ENCODE measurements around the gene LCN6.
"Not testable (repeated sequence)": the region's sequence is repeated elsewhere in the genome, so short reads cannot be mapped to it uniquely, and the experiment has no call there.

LCN6 gene

DNA sequence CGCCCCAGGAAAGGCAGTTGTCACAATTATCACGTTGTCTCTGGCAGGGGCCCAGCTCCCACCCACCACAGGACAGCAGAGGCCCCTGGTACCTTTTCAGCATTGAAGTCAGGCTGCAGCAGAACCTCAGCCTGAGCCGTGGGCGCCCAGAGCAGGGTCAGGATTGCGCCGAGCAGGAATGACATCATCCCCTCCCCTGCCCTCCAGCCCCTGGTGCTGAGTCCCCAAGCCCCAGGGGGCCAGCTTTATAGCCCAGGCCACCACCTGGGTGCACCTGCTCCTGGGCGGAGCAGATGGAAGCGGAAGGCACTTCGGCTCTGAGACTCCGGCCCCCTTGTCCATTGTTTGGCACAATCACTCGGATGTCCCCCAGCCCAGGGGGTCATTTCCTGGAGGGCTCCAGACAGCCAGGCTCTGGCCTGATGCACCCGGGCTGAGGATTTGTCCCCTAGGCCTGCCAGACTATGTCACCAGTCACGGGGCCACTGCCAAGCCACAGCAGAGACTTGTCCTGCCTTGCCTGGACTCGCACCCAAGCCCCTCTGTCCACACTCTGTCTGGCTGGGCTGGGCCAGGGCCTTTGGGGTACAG lies 16.1 kb upstream of the LCN6 start, which contains the start of gene LCN15:
LCN15 (minus strand) TSS at position 218 of the 591 bp plus-strand sequence; CDS start at position 188, 30 bp downstream.
- TF ChIP-seq, protein P1, sequence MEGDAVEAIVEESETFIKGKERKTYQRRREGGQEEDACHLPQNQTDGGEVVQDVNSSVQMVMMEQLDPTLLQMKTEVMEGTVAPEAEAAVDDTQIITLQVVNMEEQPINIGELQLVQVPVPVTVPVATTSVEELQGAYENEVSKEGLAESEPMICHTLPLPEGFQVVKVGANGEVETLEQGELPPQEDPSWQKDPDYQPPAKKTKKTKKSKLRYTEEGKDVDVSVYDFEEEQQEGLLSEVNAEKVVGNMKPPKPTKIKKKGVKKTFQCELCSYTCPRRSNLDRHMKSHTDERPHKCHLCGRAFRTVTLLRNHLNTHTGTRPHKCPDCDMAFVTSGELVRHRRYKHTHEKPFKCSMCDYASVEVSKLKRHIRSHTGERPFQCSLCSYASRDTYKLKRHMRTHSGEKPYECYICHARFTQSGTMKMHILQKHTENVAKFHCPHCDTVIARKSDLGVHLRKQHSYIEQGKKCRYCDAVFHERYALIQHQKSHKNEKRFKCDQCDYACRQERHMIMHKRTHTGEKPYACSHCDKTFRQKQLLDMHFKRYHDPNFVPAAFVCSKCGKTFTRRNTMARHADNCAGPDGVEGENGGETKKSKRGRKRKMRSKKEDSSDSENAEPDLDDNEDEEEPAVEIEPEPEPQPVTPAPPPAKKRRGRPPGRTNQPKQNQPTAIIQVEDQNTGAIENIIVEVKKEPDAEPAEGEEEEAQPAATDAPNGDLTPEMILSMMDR (IDR thresholded peaks at IDR 0.05; ENCODE audit: control extremely low read depth, extremely low read depth, low read depth, missing control alignments): no peak
- peak; percentile 8 for DNase-seq (ENCODE audit: extremely low spot score)
- POLR2A ChIA-PET: no interaction called here
- CTCF ChIA-PET: interaction anchor here (1.0 to 5.4 kb wide), 5 partner anchors 14 to 271 kb away, joined by 3 to 79 read pairs (median 4); no protein-coding TSS in a partner anchor

DNA sequence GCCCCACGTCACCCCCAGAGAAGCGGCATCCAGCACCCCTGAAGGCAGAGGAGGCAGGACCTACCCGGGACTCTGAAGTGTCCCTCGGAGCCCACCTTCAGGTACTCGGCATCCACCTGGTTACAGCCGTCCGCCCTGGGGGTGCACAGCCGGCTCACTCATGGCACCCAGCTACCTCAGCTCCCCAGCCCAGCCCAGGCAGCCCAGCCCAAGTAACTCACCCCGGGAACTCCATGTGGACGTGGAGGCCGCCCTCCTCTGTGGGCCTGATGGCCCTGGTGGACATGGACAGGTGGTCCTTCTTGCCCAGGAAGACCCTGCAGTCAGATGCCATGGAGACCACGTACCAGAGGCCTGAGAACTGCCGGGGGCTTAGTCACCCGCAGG lies 15.3 kb upstream of the LCN6 start:
- POLR2A ChIA-PET: interaction anchor here (1.0 kb wide), 1 partner anchor 35 kb away, joined by 3 read pairs; no protein-coding TSS in a partner anchor
- TF ChIP-seq, protein P1 (IDR thresholded peaks at IDR 0.05; ENCODE audit: control extremely low read depth, extremely low read depth, low read depth, missing control alignments): no peak
- CTCF ChIA-PET: interaction anchor here (1.0 to 1.5 kb wide), 4 partner anchors 14 to 272 kb away, joined by 3 to 6 read pairs (median 3); no protein-coding TSS in a partner anchor
- DNase-seq (ENCODE audit: extremely low spot score): no peak

DNA sequence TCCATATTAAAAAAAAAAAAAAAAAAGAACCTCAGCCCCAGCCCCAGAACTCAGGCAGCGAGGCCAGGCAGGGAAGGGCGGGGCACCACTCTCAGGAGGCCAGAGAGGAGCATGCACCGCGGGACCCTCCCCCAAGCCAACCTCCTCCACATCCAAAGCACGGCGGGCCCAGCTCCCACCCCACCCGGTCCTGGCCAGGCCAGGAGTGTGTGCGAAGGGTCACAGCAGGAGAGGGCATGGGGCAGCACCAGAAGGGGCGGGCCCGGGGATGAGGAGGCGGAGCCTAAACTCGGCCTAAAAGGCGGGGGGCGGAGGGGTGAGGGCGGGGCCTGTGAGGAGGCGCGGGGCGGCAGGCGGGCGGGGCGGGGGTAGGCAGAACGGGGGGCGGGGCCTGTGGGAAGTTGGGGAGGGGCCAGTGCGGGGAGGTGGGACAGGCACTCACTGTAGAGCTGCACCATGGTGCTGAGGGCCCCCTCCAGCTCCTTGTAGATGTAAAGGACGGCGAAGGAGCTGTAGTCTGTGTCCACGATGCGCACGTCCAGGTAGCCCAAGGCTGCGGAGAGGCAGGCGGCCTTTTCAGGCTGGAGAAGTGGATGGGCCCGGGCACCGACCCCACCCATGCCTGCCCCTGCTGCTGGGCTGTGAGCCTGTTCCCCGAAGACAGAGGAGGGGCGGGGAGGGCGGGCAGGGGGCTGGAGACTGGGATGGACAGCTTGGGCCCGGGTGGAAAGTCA lies 14.8 kb upstream of the LCN6 start:
- CTCF ChIA-PET: interaction anchor here (1.0 to 1.9 kb wide), 5 partner anchors 15 to 272 kb away, joined by 3 to 6 read pairs (median 3); no protein-coding TSS in a partner anchor
- POLR2A ChIA-PET: interaction anchor here (1.0 kb wide), 1 partner anchor 35 kb away, joined by 3 read pairs; no protein-coding TSS in a partner anchor
- TF ChIP-seq, protein P1 (IDR thresholded peaks at IDR 0.05; ENCODE audit: control extremely low read depth, extremely low read depth, low read depth, missing control alignments): no peak
- peak; percentile 71 for DNase-seq (ENCODE audit: extremely low spot score)

DNA sequence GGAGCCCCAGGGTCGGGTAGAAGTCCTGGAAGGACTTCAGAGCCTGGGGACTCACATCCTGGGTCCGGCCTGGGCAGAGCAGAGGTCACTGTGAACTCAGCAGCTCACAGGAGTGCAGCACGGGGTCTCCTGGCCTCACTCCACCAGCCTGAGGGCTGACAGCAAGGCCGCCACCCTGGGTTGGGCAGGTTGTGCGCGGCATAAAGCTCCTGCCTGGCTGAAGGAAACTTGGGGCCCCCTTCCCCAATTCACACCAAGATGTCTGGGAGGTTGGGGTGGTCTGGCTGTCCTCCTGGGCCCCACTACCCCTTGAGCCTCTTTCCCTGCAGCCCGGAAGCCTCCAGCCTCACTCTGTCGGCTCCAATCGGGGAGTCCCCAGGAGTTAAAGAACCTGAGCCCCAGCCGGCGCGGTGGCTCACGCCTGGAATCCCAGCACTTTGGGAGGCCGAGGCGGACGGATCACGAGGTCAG lies 13.9 kb upstream of the LCN6 start:
- ChIA-PET POLR2A (no interaction called here), CTCF (interaction anchor here (1.3 to 5.2 kb wide), 4 partner anchors 16 to 272 kb away, joined by 3 to 24 read pairs (median 11); partner anchors contain the start of gene LCN10)
- DNase-seq (ENCODE audit: extremely low spot score): no peak
- TF ChIP-seq, protein P1 (IDR thresholded peaks at IDR 0.05; ENCODE audit: control extremely low read depth, extremely low read depth, low read depth, missing control alignments): no peak

DNA sequence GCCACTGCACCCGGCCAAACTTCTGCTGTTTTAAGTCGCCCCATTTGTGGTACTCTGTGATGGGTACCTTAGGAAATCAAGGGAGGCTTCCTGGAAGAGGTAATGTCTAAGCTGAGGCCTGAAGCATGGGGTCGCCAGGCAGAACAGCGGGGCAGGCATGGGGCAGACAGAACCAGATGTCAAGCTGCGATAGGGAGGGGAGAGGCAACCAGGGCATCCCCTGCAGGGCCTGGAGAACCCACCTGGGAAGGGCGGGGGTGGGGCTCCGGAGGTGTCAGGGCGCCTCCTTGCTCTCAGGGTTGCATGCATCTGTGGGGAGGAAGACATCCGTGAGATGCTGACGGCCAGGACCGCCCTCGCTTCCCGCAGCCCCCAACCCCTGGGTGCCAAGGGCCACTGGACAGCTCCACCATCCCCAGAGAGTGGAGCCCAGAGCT lies 13.2 kb upstream of the LCN6 start:
- TF ChIP-seq, protein P1 (IDR thresholded peaks at IDR 0.05; ENCODE audit: control extremely low read depth, extremely low read depth, low read depth, missing control alignments): no peak
- POLR2A ChIA-PET: no interaction called here
- CTCF ChIA-PET: interaction anchor here (1.1 to 5.2 kb wide), 6 partner anchors 11 to 273 kb away, joined by 3 to 24 read pairs (median 11); partner anchors contain the start of gene LCN10
- DNase-seq (ENCODE audit: extremely low spot score): no peak

DNA sequence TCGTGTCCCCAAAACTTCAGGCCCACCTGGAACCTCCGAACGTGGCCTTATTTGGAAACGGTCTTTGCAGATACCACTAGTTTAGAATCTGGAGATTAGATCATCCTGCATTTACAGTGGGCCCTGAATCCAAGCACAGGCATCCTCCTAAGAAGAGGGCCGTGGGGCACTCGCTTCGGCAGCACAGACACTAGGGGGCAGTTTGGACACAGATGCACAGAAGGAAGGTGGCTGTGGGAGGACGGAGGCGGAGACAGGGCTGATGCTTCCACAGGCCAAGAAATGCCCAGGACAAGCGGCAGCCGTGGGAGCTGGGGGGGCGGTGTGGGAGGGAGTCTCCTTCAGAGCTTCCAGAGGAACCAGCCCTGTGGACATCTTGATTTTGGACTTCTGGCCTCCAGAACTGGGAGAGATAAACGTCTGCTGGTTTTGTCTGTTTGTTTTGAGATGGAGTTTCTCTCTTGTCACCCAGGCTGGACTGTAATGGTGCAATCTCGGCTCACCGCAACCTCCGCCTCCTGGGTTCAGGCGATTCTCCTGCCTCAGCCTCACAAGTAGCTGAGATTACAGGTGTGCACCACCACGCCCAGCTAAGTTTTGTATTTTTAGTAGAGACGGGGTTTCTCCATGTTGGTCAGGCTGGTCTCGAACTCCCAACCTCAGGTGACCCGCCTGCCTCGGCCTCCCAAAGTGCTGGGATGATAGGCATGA lies 12.7 kb upstream of the LCN6 start:
- POLR2A ChIA-PET; DNase-seq (ENCODE audit: extremely low spot score): not testable (repeated sequence)
- CTCF ChIA-PET: interaction anchor here (1.1 to 5.2 kb wide), 7 partner anchors 11 to 274 kb away, joined by 3 to 24 read pairs (median 5); partner anchors contain the start of gene LCN10
- TF ChIP-seq, protein P1 (IDR thresholded peaks at IDR 0.05; ENCODE audit: control extremely low read depth, extremely low read depth, low read depth, missing control alignments): peak; percentile 75
